ENCODE measurements around the gene POLR3H. TPM values are rescaled to one million over a fixed set of nuclear protein-coding genes. Genes with fewer than 3 reads are reported as not detected.
"Not testable (repeated sequence)": the region's sequence is repeated elsewhere in the genome, so short reads cannot be mapped to it uniquely, and the experiment has no call there.

POLR3H gene, protein sequence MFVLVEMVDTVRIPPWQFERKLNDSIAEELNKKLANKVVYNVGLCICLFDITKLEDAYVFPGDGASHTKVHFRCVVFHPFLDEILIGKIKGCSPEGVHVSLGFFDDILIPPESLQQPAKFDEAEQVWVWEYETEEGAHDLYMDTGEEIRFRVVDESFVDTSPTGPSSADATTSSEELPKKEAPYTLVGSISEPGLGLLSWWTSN
- 10 to 100 TPM; 27.8 to 29.1 TPM for total RNA-seq

DNA sequence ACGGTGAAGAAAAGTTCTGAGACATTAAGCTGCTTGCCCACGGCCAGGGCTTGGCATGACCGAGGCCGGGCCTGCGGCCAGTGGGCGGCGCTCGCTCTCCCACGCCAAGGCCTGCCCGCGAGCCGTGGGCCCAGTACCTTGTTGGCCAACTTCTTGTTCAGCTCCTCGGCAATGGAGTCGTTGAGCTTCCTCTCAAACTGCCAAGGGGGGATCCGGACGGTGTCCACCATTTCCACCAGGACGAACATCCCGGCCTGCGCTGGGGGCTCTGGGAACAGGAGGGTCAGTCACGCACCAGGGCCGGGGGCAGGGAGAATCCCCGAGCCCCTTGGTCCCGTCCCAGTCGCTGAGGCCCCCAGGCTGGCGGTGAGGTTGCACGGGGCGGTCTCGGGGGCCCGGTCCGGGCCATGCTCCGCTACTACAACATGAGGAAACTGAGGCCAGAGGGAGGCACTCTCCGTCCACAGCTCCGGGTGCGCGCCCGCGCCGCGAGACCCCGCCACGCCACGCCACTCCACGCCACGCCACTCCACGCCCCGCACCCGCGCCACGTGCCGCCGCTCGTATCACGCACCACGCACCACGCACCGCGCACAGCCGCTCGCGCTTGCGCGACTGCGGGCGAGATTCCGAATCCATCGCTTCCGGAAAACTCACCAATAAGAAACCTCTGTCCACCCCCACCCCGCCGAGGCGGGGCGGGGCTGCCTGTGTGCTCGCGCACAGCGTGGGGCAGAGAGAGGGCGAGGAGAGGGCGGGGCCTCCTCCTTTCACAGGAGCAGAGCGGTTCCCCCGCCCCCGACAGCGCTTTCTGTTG, at the start of gene POLR3H:
Gene POLR3H (minus strand): TSS at position 617 of the 817 bp plus-strand sequence. CDS start 369 bp downstream, at position 248.
- intact Hi-C loops (cut with DNase I): loop anchor here (5.0 kb wide), 1 partner anchor 53 kb away; no protein-coding TSS in a partner anchor
- no peaks in the 10 kb centered on the region for H3K9me3 ChIP-seq
- peak; percentile 38 for TF ChIP-seq POLR2A (IDR thresholded peaks at IDR 0.05)
- peak; percentile 93 for TF ChIP-seq POLR2AphosphoS5 (IDR thresholded peaks at IDR 0.05)
- TF ChIP-seq, protein P1, sequence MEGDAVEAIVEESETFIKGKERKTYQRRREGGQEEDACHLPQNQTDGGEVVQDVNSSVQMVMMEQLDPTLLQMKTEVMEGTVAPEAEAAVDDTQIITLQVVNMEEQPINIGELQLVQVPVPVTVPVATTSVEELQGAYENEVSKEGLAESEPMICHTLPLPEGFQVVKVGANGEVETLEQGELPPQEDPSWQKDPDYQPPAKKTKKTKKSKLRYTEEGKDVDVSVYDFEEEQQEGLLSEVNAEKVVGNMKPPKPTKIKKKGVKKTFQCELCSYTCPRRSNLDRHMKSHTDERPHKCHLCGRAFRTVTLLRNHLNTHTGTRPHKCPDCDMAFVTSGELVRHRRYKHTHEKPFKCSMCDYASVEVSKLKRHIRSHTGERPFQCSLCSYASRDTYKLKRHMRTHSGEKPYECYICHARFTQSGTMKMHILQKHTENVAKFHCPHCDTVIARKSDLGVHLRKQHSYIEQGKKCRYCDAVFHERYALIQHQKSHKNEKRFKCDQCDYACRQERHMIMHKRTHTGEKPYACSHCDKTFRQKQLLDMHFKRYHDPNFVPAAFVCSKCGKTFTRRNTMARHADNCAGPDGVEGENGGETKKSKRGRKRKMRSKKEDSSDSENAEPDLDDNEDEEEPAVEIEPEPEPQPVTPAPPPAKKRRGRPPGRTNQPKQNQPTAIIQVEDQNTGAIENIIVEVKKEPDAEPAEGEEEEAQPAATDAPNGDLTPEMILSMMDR (IDR thresholded peaks at IDR 0.05): peak; percentile 31 to 77 (median 64)
- peak within 1 kb of the TSS; percentile 75 to 82 for H3K4me3 ChIP-seq
- peak within 1 kb of the TSS; percentile 79 to 80 for H3K27ac ChIP-seq
- H3K36me3 ChIP-seq: no peaks in the 10 kb centered on the region
- peaks cover 7% of the 10 kb centered on the region for H3K4me1 ChIP-seq (replicated peaks)
- H3K27me3 ChIP-seq (replicated peaks; ENCODE audit: insufficient read depth): no peaks in the 10 kb centered on the region
- peak; percentile 97 for DNase-seq (ENCODE audit: low spot score)
- whole genome bisulfite sequencing: 1% methylated on average over 50 of the region's 80 CpGs

DNA sequence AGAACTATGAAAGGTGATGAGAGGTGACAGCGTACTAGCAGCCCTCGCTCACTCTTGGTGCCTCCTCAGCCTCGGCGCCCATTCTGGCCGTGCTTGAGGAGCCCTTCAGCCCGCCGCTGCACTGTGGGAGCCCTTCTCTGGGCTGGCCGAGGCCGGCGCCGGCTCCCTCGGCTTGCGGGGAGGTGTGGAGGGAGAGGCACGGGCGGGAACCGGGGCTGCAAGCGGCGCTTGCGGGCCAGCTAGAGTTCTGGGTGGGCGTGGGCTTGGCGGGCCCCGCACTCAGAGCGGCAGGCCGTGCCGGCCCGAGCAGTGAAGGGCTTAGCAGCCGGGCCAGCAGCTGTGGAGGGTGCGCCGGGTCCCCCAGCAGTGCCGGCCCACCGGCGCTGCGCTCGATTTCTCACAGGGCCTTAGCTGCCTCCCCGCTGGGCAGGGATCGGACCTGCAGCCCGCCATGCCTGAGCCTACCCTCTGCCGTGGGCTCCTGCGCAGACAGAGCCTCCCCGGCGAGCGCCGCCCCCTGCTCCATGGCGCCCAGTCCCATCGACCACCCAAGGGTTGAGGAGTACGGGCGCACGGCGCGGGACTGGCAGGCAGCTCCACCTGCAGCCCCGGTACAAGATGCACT, 49.2 kb upstream of the POLR3H start:
- WGBS: 96% methylated on average over 50 of the region's 51 CpGs
- H3K4me1 ChIP-seq (replicated peaks): not testable (repeated sequence)

DNA sequence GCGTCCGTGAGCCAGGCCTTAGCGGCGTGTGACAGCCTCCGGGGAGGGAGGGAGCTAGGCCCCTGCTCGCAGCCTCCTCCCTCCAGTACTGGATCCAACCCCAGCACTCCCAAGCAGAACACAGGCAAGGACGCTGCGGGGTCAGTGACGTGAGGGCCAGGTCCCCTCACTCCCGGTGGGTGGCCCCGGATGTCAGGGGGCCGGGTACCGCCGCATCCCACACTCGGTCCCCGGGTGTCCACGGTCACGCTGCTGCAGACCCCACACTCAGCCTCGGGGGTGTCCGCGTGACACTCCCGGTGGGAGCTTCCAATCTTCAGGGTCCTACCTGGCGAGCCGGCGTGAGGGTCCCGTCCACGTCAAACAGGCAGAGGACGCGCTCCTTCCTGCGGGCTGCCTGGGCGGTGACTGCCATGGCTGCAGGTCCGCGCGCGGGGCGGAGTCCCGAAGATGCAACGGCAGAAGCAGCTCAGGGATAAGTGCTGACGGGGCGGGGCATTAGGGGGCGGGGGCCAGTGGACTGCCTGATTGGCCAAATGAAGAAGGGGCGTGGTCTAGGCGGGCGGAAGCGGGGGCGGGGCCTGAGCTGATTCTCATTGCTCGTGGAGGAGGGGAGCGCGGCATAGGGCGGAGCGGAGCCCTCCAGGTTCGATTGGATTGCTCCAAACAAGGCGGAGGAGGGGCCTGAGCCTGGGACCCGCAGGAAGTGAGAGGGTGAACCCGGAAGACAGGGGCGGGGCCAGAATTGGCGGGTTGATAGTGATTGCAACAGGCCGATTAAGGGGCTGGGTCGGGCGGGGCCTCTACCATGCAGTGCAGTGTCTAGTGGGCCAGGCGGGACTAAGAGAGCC, 45.3 kb upstream of the POLR3H start, which contains the start of gene PMM1:
Gene PMM1 (minus strand): TSS at position 450 of the 851 bp plus-strand sequence. CDS start 35 bp downstream, at position 415.
- Histone ChIP-seq H3K27me3 (replicated peaks; ENCODE audit: insufficient read depth) (no peaks in the 10 kb centered on the region), H3K9me3 (no peaks in the 10 kb centered on the region), H3K36me3 (no peaks in the 10 kb centered on the region), H3K27ac (peak within 1 kb of the TSS; percentile 79), H3K4me1 (replicated peaks) (peaks cover 5% of the 10 kb centered on the region), H3K4me3 (peak within 1 kb of the TSS; percentile 67 to 89)
- TF ChIP-seq, protein P1 (IDR thresholded peaks at IDR 0.05): peak in 1 of 4 experiments; percentile 18
- TF ChIP-seq POLR2A (IDR thresholded peaks at IDR 0.05) (peak; percentile 93), POLR2AphosphoS5 (IDR thresholded peaks at IDR 0.05) (peak; percentile 90)
- peak; percentile 100 for DNase-seq (ENCODE audit: low spot score)
- under 1% methylated on average over 59 of the region's 61 CpGs for WGBS
- intact Hi-C loops (cut with DNase I): loop anchor here (2.0 kb wide), 1 partner anchor 31 kb away; the partner anchor contains the start of genes DESI1 and XRCC6

More for the DNA sequence above, 49.2 kb upstream of the POLR3H start:
- DNase-seq (ENCODE audit: low spot score); H3K4me3 ChIP-seq; H3K9me3 ChIP-seq; intact Hi-C loops (cut with DNase I); H3K27me3 ChIP-seq (replicated peaks; ENCODE audit: insufficient read depth); H3K36me3 ChIP-seq; H3K27ac ChIP-seq: not testable (repeated sequence)

DNA sequence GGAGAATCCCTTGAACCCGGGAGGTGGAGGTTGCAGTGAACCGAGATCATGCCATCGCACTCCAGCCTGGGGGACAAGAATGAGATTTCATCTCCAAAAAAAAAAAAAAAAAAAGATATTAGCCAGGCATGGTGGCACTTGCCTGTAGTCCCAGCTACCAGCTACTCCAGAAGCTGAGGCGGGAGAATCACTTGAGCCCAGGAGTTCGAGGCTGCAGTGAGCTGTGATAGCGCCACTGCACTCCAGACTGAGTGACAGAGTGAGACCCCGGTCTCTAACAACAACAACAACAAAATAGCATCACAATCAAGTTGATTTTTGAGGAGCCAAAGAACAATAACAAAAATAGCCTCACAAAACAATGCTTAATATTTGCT, 43.1 kb upstream of the POLR3H start:
- intact Hi-C loops (cut with DNase I): no loop called here
- no peaks in the 10 kb centered on the region for H3K36me3 ChIP-seq
- TF ChIP-seq POLR2A (IDR thresholded peaks at IDR 0.05) (no peak), POLR2AphosphoS5 (IDR thresholded peaks at IDR 0.05) (no peak)
- TF ChIP-seq, protein P1 (IDR thresholded peaks at IDR 0.05): no peak
- peaks cover 5% of the 10 kb centered on the region for H3K4me1 ChIP-seq (replicated peaks)
- no peak for DNase-seq (ENCODE audit: low spot score)
- peak overlapping the region; percentile 4 to 79 for H3K27ac ChIP-seq
- no peak overlapping the region for H3K4me3 ChIP-seq
- no peaks in the 10 kb centered on the region for H3K9me3 ChIP-seq
- no peaks in the 10 kb centered on the region for H3K27me3 ChIP-seq (replicated peaks; ENCODE audit: insufficient read depth)
- 85% methylated on average over 7 of the region's 7 CpGs for WGBS
